DMS153 (cell line): ENCODE results near the gene NKTR.

Experiments
- DNase-seq: peaks from one replicate; lab custom pipeline; 2025; lab: John Stamatoyannopoulos, UW

NKTR gene

GRCh38 chr3:42694366-42694765, 93.9 kb downstream of the NKTR start:
- no peak for DNase-seq

DNA sequence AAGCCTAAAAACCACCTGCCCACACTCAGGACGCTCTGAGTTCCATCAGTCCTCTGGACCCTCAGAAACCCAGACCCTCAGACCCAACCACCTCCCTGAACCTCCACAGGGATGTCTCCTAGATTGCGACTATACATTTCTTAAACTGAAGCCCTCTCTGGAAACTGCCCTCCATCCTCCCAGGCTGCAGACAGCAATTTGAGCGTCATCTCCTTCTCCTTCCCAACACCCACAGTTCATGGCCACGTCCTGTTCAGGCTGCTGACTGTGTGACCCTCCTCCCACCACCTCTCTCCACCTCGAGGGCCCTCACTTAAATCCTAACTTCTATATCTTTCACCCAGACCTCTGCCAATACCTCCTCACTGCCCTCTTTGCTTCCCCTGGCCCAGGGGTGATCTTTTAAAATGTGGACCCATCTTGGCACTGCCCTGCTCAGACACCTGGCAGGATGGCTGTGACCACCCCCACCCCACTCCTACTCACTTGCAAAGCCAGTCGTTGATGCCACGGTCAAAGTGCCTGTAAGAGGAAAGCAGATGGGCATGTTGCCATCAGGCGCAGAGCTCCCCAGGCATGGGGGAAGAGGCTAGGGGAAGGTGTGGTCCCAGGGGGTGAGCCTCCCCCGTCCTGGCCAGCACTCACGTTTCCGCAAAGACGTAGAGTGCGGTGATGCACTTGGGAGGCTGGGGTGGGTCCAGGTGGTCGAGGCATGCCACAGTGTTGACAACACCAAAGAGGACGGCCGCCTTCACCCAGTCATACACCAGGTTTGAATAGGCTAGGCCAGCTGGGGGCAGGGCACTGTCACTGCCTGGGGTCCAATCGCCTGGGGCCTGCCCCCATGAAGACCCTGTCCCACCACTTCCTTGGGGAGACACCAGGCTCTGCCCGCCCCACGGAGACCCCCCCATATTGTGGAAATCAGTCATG, 96.1 kb downstream of the NKTR start:
- DNase-seq = no peak

GRCh38 chr3:42697289-42698051, 97.0 kb downstream of the NKTR start:
- no peak for DNase-seq
